ENCODE measurements around the gene NCAPG2. TPM values are rescaled to one million over a fixed set of nuclear protein-coding genes. Genes with fewer than 3 reads are reported as not detected.

NCAPG2 gene
- total RNA-seq, 4 donors from 2014 or later: 3.4 to 9.0 (median 4.3) TPM

GRCh38 chr7:158702944-158703343 lies 1.7 kb downstream of the NCAPG2 start:
- DNase-seq: no peak
- TF ChIP-seq POLR2AphosphoS5 (IDR thresholded peaks at IDR 0.05) (no peak), EP300 (IDR thresholded peaks at IDR 0.05; ENCODE audit: low read depth) (no peak), CTCF (IDR thresholded peaks at IDR 0.05) (no peak), POLR2A (IDR thresholded peaks at IDR 0.05) (no peak)
- intact Hi-C loops (cut with DNase I; ENCODE audit: low total_unique reads) (no loop called here), in situ Hi-C loops (cut with MboI; ENCODE audit: low pct_ligation_motif_present in 1 of 4, low pct_unique_long_range_greater_than_20kb in 1 of 4, low sequenced_read_pairs in 3 of 4) (no loop called here)
- H3K27me3 ChIP-seq: no peaks in the 10 kb centered on the region
- peaks cover 0 to 18% (median 6%) of the 10 kb centered on the region in 4 donors for H3K4me1 ChIP-seq
- H3K36me3 ChIP-seq: no peaks in the 10 kb centered on the region
- no peak overlapping the region for H3K4me3 ChIP-seq
- 60 to 69% methylated on average over 2 to 3 of the region's 3 CpGs for WGBS, 2 donors (ENCODE audit: low coverage in 1 of 2)
- H3K9me3 ChIP-seq: no peaks in the 10 kb centered on the region
- H3K27ac ChIP-seq: no peak overlapping the region

GRCh38 chr7:158702196-158702595 lies 2.4 kb downstream of the NCAPG2 start:
- no peak overlapping the region for H3K27ac ChIP-seq
- no peaks in the 10 kb centered on the region for H3K36me3 ChIP-seq
- no peaks in the 10 kb centered on the region for H3K9me3 ChIP-seq
- peaks cover 0 to 18% (median 6%) of the 10 kb centered on the region in 4 donors for H3K4me1 ChIP-seq
- no peak for TF ChIP-seq POLR2A (IDR thresholded peaks at IDR 0.05)
- no peak for TF ChIP-seq EP300 (IDR thresholded peaks at IDR 0.05; ENCODE audit: low read depth)
- TF ChIP-seq CTCF (IDR thresholded peaks at IDR 0.05): no peak
- no peak for TF ChIP-seq POLR2AphosphoS5 (IDR thresholded peaks at IDR 0.05)
- WGBS, 2 donors (ENCODE audit: low coverage in 1 of 2): 65 to 83% methylated on average over 2 to 4 of the region's 4 CpGs
- intact Hi-C loops (cut with DNase I; ENCODE audit: low total_unique reads) (no loop called here), in situ Hi-C loops (cut with MboI; ENCODE audit: low pct_ligation_motif_present in 1 of 4, low pct_unique_long_range_greater_than_20kb in 1 of 4, low sequenced_read_pairs in 3 of 4) (no loop called here)
- DNase-seq: no peak
- no peaks in the 10 kb centered on the region for H3K27me3 ChIP-seq
- H3K4me3 ChIP-seq: no peak overlapping the region

- TF ChIP-seq POLR2A (IDR thresholded peaks at IDR 0.05) (no peak), POLR2AphosphoS5 (IDR thresholded peaks at IDR 0.05) (no peak), CTCF (IDR thresholded peaks at IDR 0.05) (no peak), EP300 (IDR thresholded peaks at IDR 0.05; ENCODE audit: low read depth) (no peak)
- Histone ChIP-seq H3K36me3 (no peaks in the 10 kb centered on the region), H3K9me3 (no peaks in the 10 kb centered on the region), H3K27ac (no peak overlapping the region), H3K4me1 (peaks cover 0 to 15% (median 10%) of the 10 kb centered on the region in 4 donors), H3K27me3 (no peaks in the 10 kb centered on the region), H3K4me3 (no peak overlapping the region)
- no peak for DNase-seq
- WGBS, 2 donors (ENCODE audit: low coverage in 1 of 2): 90 to 92% methylated on average over 5 of the region's 5 CpGs
- in situ Hi-C loops (cut with MboI; ENCODE audit: low pct_ligation_motif_present in 1 of 4, low pct_unique_long_range_greater_than_20kb in 1 of 4, low sequenced_read_pairs in 3 of 4) (no loop called here), intact Hi-C loops (cut with DNase I; ENCODE audit: low total_unique reads) (no loop called here)
Observed at GRCh38 chr7:158700008-158700407, 4.6 kb downstream of the NCAPG2 start.

GRCh38 chr7:158699341-158699740 lies 5.3 kb downstream of the NCAPG2 start:
- WGBS, 2 donors (ENCODE audit: low coverage in 1 of 2): 0 to 50% methylated on average over 1 of the region's 1 CpG
- H3K27ac ChIP-seq: no peak overlapping the region
- intact Hi-C loops (cut with DNase I; ENCODE audit: low total_unique reads) (loop anchor here (10.0 kb wide), 1 partner anchor 275 kb away; no protein-coding TSS in a partner anchor), in situ Hi-C loops (cut with MboI; ENCODE audit: low pct_ligation_motif_present in 1 of 4, low pct_unique_long_range_greater_than_20kb in 1 of 4, low sequenced_read_pairs in 3 of 4) (loop anchor here in 3 of 4 donors (5.0 to 10.0 kb wide), 2 partner anchors 275 to 283 kb away; no protein-coding TSS in a partner anchor)
- H3K4me1 ChIP-seq: peaks cover 0 to 15% (median 9%) of the 10 kb centered on the region in 4 donors
- DNase-seq: no peak
- H3K36me3 ChIP-seq: no peaks in the 10 kb centered on the region
- no peaks in the 10 kb centered on the region for H3K9me3 ChIP-seq
- TF ChIP-seq POLR2A (IDR thresholded peaks at IDR 0.05) (no peak), CTCF (IDR thresholded peaks at IDR 0.05) (no peak), EP300 (IDR thresholded peaks at IDR 0.05; ENCODE audit: low read depth) (no peak), POLR2AphosphoS5 (IDR thresholded peaks at IDR 0.05) (no peak)
- no peak overlapping the region for H3K4me3 ChIP-seq
- no peaks in the 10 kb centered on the region for H3K27me3 ChIP-seq

Measured in transverse colon (tissue), 4 donors.